Neural crest cell (in vitro differentiated cells): ENCODE data around the gene PDRG1. TPM values are rescaled to one million over a fixed set of nuclear protein-coding genes. Genes with fewer than 3 reads are reported as not detected.

Experiments
- DNase-seq: peaks from one replicate; pipeline ENCODE4 v3.0.0; 2021; ENCODE audit warnings: low read depth, mixed read lengths, low spot score
- H3K27ac Mint-ChIP-seq: one replicate; pipeline ENCODE4 v1.8.0; 2021; ENCODE audit warnings: mild to moderate bottlenecking, mixed read lengths; ENCODE audit not compliant: unreplicated experiment
- H3K27me3 Mint-ChIP-seq: 2 replicates; pipeline ENCODE4 v1.8.0; 2021; ENCODE audit warnings: low read depth, mild to moderate bottlenecking, mixed read lengths
- H3K36me3 Mint-ChIP-seq: 2 replicates; pipeline ENCODE4 v1.8.0; 2021; ENCODE audit warnings: low read depth, mild to moderate bottlenecking, mixed read lengths
- H3K4me1 Mint-ChIP-seq: 2 replicates; pipeline ENCODE4 v1.8.0; 2021; ENCODE audit warnings: mixed read lengths
- H3K4me3 Mint-ChIP-seq: one replicate; pipeline ENCODE4 v1.8.0; 2021; ENCODE audit warnings: mild to moderate bottlenecking, mixed read lengths
- H3K9me3 Mint-ChIP-seq: 2 replicates; pipeline ENCODE4 v1.8.0; 2021; ENCODE audit warnings: mixed read lengths
- total RNA-seq: library from RNA; stranded (reverse); gene quantifications from 2 replicates; pipeline ENCODE4 v1.2.1, GENCODE V29; 2021
- TF ChIP-seq, protein P1 (sequence below): fragments of 200-600 bp; sonication (generic); conservative IDR thresholded peaks from 2 replicates; pipeline ENCODE4 v1.5.0; 2021; ENCODE audit warnings: antibody characterized with exemption, mild to moderate bottlenecking

PDRG1 gene
- total RNA-seq, 1 donor from 2014 or later: 34.9 TPM

DNA sequence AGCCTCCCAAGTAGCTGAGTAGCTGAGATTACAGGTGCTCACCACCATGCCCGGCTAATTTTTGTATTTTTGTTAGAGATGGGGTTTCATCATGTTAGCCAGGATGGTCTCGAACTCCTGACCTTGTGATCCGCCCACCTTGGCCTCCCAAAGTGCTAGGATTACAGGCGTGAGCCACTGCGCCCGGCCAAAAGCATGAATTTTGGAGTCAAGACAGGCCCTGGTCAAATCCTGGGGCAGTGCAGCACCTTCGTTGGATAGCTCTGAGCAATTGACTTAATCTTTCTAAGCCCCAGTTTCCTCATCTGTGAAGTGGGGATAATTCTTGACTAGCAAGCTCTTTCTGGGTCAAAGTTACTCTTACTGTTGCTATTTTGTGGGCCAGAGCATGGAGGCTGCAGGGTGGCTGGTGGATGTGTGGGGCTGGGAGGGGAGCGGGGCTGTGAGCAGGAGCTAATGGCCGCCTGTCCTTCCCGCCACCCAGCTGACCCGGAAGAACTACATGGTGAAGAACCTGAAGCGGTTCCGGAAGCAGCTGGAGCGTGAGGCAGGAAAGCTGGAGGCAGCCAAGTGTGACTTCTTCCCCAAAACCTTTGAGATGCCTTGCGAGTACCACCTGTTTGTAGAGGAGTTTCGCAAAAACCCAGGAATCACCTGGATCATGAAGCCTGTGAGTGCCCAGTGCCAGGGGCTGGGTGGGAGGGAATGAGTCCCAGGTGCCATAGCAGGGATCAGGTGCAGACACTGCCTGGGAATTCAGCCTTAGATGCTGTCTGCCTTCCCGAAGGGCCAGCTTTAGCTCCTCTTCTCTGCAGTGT lies 42.4 kb downstream of the PDRG1 start:
- no peak for DNase-seq

DNA sequence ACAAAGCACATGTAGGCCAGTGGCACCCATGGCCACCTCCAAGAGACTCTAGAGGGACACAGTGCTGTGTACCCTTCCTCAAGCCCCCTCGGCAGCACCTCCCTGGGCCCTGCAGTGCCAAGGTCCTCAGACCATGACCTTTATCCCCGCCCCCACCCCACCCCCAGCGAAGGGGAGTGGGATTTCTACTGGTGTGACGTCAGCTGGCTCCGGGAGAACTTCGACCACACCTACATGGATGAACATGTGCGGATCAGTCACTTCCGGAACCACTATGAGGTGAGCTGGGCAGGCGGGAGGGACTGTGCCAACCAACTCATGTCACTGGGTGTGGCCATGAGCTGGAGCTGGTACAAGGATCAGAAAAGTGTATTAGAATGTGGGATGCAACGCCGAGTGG lies 43.4 kb downstream of the PDRG1 start:
- Mint-ChIP-seq H3K9me3 (no peaks in the 10 kb centered on the region), H3K4me3 (no peak overlapping the region), H3K36me3 (no peaks in the 10 kb centered on the region), H3K4me1 (peaks cover 3% of the 10 kb centered on the region), H3K27me3 (no peaks in the 10 kb centered on the region), H3K27ac (peak overlapping the region; percentile 47)
- TF ChIP-seq, protein P1, sequence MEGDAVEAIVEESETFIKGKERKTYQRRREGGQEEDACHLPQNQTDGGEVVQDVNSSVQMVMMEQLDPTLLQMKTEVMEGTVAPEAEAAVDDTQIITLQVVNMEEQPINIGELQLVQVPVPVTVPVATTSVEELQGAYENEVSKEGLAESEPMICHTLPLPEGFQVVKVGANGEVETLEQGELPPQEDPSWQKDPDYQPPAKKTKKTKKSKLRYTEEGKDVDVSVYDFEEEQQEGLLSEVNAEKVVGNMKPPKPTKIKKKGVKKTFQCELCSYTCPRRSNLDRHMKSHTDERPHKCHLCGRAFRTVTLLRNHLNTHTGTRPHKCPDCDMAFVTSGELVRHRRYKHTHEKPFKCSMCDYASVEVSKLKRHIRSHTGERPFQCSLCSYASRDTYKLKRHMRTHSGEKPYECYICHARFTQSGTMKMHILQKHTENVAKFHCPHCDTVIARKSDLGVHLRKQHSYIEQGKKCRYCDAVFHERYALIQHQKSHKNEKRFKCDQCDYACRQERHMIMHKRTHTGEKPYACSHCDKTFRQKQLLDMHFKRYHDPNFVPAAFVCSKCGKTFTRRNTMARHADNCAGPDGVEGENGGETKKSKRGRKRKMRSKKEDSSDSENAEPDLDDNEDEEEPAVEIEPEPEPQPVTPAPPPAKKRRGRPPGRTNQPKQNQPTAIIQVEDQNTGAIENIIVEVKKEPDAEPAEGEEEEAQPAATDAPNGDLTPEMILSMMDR: no peak
- DNase-seq: no peak

More for the DNA sequence above, 42.4 kb downstream of the PDRG1 start:
- H3K4me1 Mint-ChIP-seq: peaks cover 7% of the 10 kb centered on the region
- H3K36me3 Mint-ChIP-seq: no peaks in the 10 kb centered on the region
- no peaks in the 10 kb centered on the region for H3K9me3 Mint-ChIP-seq
- TF ChIP-seq, protein P1: no peak
- no peak overlapping the region for H3K4me3 Mint-ChIP-seq
- no peak overlapping the region for H3K27ac Mint-ChIP-seq
- no peaks in the 10 kb centered on the region for H3K27me3 Mint-ChIP-seq

DNA sequence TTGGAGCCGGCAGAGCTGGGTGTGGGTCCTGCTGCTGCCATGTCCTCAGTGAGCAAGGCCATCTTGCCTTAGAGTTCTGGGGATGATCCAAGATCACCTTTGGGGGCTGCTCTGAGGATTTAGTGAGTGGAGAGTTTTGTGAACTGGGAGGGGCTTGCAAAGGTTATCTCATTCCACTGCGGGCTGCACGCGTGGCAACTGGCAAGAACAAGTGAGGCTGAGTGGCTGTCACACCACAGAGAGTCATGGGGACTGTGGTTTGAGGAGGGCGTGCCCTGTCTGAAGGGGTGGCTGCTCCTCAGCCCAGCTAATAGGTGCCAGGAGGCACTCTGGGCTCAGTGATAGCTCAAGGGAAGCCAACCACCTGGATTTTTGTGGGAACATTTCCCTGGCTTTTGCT lies 43.8 kb downstream of the PDRG1 start:
- Mint-ChIP-seq H3K27ac (peak overlapping the region; percentile 83), H3K27me3 (no peaks in the 10 kb centered on the region), H3K9me3 (no peaks in the 10 kb centered on the region), H3K4me3 (no peak overlapping the region), H3K36me3 (no peaks in the 10 kb centered on the region), H3K4me1 (no peaks in the 10 kb centered on the region)
- no peak for DNase-seq
- TF ChIP-seq, protein P1: no peak

DNA sequence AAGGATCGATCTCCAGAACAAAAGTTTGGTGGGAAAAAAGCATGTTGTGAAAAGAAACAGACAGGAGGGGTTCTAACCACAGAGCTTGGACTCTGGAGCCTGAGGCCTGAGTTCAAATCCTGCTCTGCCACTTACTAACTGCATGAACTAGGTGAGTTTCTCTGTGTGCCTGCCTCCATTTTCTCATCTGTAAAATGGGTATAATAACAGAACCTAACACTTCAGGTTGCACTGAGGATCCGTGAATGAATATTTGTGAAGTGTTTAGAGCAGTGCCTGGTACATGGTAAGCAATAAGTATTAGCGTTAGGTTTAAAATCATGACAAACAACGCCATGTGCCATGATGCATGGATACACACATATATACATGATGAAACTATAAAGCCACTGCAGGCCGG lies 44.8 kb downstream of the PDRG1 start:
- Mint-ChIP-seq H3K4me3 (no peak overlapping the region), H3K27me3 (no peaks in the 10 kb centered on the region), H3K27ac (no peak overlapping the region), H3K36me3 (no peaks in the 10 kb centered on the region), H3K9me3 (no peaks in the 10 kb centered on the region), H3K4me1 (no peaks in the 10 kb centered on the region)
- no peak for DNase-seq
- TF ChIP-seq, protein P1: no peak

DNA sequence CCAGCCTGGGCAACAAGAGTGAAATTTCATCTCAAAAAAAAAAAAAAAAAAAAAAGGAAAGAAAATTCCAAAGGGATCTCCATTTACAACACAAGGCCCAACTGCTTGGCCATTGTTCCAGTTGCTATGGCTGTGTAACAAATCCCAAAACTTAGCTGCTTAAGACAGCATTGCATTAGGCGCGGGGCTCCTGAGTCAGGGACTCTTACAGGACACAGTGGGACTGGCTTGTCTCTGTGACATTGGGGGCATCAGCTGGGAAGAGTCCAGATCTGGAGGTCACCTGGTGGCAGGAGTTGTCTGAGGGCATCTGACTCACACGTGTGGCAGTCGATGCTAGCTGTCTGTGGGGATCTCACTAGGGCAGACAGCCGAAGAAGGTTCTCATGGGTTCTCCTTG lies 45.8 kb downstream of the PDRG1 start:
- no peak for DNase-seq
- H3K27ac Mint-ChIP-seq: no peak overlapping the region
- no peaks in the 10 kb centered on the region for H3K4me1 Mint-ChIP-seq
- H3K27me3 Mint-ChIP-seq: no peaks in the 10 kb centered on the region
- no peaks in the 10 kb centered on the region for H3K36me3 Mint-ChIP-seq
- TF ChIP-seq, protein P1: no peak
- no peaks in the 10 kb centered on the region for H3K9me3 Mint-ChIP-seq
- H3K4me3 Mint-ChIP-seq: no peak overlapping the region
